Choroid plexus epithelial cell (primary cell): Measurements from ENCODE around the gene KCNJ14.

Source experiments
- DNase-seq: peaks from one replicate; pipeline ENCODE4 v3.0.0-alpha.2; 2010; ENCODE audit warnings: low read depth
- H3K4me3 ChIP-seq: 2 replicates; pipeline ENCODE4 v1.5.1; 2011; ENCODE audit warnings: low read depth, mild to moderate bottlenecking, control low read depth, low read length, moderate library complexity
- CTCF ChIP-seq: conservative IDR thresholded peaks from 2 replicates; pipeline ENCODE4 v1.5.1; 2011; ENCODE audit warnings: low read depth, mild to moderate bottlenecking, control low read depth, inconsistent platforms, low read length, moderate library complexity

Gene KCNJ14

GRCh38 chr19:48436586-48436985 lies 18.8 kb upstream of the KCNJ14 start:
- TF ChIP-seq CTCF: no peak
- H3K4me3 ChIP-seq: no peak overlapping the region
- no peak for DNase-seq

- DNase-seq: no peak
- no peak for TF ChIP-seq CTCF
- no peak overlapping the region for H3K4me3 ChIP-seq
These were observed 13.9 kb upstream of the KCNJ14 start for GRCh38 chr19:48441360-48442050.

- no peak overlapping the region for H3K4me3 ChIP-seq
- DNase-seq: no peak
- no peak for TF ChIP-seq CTCF
These were observed 13.0 kb upstream of the KCNJ14 start for GRCh38 chr19:48442116-48443035.

- peak overlapping the region; percentile 17 for H3K4me3 ChIP-seq
- peak; percentile 21 for DNase-seq
- TF ChIP-seq CTCF: no peak
These were observed 12.1 kb upstream of the KCNJ14 start for GRCh38 chr19:48443256-48443655.

GRCh38 chr19:48443731-48444128 lies 11.6 kb upstream of the KCNJ14 start:
- DNase-seq: no peak
- peak overlapping the region; percentile 47 for H3K4me3 ChIP-seq
- TF ChIP-seq CTCF: no peak

GRCh38 chr19:48444129-48444935 lies 11.0 kb upstream of the KCNJ14 start:
- TF ChIP-seq CTCF: no peak
- DNase-seq: no peak

More at GRCh38 chr19:48444129-48444935, 11.0 kb upstream of the KCNJ14 start:
- peak overlapping the region; percentile 47 for H3K4me3 ChIP-seq
